Measurements from ENCODE around the gene EHBP1L1.

EHBP1L1 gene

DNA sequence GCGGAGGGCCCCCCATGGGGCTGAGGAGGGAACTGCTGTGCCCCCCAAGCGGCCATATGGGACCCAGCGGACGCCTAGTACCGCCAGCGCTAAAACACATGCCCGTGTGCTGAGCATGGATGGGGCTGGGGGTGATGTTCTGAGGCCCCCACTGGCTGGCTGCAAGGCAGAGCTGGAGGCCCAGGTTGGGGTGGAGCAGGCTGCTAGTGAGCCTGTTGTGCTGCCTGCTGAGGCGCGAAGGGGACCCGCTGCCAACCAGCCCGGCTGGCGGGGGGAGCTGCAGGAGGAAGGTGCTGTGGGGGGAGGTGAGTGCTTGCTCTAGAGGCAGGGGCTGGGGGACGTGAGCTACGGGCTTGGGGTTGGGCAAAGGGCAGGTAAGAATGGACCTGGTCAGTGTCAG, 42.9 kb downstream of the EHBP1L1 start:
- Histone ChIP-seq H3K27me3 (ENCODE audit: control insufficient read depth, insufficient read depth, low read length) (no peaks in the 10 kb centered on the region), H3K4me1 (ENCODE audit: control insufficient read depth, insufficient read depth, low read length) (no peaks in the 10 kb centered on the region), H3K9me3 (ENCODE audit: control insufficient read depth, insufficient read depth, low read length) (no peaks in the 10 kb centered on the region), H3K36me3 (ENCODE audit: control insufficient read depth, insufficient read depth, low read length) (peaks cover 46% of the 10 kb centered on the region), H3K9ac (ENCODE audit: low read depth, low read length) (no peak overlapping the region), H3K4me3 (ENCODE audit: low read depth, low read length) (no peak overlapping the region)

DNA sequence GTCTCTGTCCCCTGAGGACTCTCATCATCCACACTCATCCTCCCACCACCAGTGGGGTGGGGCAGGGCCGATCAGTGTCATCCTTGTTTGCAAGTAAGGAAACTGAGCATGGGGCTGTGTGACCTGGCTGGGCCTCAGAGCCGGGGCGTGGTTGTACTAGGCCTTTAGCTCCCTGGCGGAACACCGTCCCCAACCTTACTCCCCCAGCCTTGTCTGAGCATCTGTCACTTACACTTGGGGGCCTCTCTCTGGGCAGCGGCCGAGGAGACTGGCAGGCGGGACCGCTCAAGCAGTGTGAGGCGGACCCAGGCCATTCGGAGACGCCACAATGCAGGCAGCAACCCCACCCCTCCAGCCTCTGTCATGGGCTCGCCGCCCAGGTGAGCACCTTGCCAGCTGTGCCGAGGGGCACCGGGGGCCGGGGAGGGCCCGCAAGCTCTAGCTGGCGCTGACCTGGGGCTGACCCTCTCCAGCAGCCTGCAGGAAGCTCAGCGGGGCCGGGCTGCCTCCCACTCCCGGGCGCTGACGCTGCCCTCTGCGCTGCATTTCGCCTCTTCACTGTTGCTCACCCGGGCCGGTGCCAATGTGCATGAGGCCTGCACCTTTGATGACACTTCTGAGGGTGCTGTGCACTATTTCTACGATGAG, 43.6 kb downstream of the EHBP1L1 start:
- Histone ChIP-seq H3K36me3 (ENCODE audit: control insufficient read depth, insufficient read depth, low read length) (peaks cover 52% of the 10 kb centered on the region), H3K9ac (ENCODE audit: low read depth, low read length) (no peak overlapping the region)

DNA sequence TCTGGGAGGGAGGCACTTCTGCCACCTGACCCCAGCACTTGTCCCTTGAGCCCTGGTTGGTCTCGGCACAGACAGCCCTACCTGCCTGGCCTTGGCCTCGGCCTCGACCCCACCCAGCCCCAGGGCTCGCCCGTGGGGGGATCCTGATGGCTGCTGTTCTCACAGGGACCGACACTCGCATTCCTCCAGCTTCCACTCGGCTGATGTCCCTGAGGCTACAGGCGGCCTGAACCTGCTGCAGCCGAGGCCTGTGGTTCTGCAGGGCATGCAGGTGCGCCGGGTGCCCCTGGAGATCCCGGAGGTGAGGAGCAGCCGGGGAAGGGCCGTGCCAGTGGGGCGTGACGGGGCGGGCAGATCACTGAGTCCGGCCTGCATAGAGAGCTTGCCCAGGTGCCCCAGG, 44.8 kb downstream of the EHBP1L1 start:
- no peaks in the 10 kb centered on the region for H3K27me3 ChIP-seq (ENCODE audit: control insufficient read depth, insufficient read depth, low read length)
- no peak overlapping the region for H3K4me3 ChIP-seq (ENCODE audit: low read depth, low read length)
- no peaks in the 10 kb centered on the region for H3K9me3 ChIP-seq (ENCODE audit: control insufficient read depth, insufficient read depth, low read length)
- no peak overlapping the region for H3K9ac ChIP-seq (ENCODE audit: low read depth, low read length)
- H3K36me3 ChIP-seq (ENCODE audit: control insufficient read depth, insufficient read depth, low read length), result peaks cover 58% of the 10 kb centered on the region
- no peaks in the 10 kb centered on the region for H3K4me1 ChIP-seq (ENCODE audit: control insufficient read depth, insufficient read depth, low read length)

More for the DNA sequence above, 43.6 kb downstream of the EHBP1L1 start:
- Histone ChIP-seq H3K9me3 (ENCODE audit: control insufficient read depth, insufficient read depth, low read length) (no peaks in the 10 kb centered on the region), H3K27me3 (ENCODE audit: control insufficient read depth, insufficient read depth, low read length) (no peaks in the 10 kb centered on the region), H3K4me3 (ENCODE audit: low read depth, low read length) (no peak overlapping the region), H3K4me1 (ENCODE audit: control insufficient read depth, insufficient read depth, low read length) (no peaks in the 10 kb centered on the region)

DNA sequence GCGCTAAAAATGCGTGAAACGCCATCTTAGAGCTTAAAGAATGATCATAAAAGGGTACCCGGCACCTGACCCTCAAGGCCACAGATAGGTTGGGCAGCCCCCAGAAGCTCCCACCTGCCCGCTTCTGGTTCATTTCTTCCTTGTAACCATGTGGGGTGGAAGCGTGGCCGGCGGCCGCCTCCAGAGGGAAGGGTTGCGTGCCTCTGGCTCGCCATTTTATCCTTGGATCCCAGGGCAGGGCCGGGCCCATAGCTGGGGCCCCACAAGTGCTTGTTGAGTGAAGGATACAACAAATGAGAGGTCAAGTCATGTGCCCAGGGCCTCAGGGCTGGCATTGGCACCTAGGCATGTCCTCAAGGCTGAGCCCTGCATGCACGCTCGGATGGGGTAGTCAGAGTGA, 45.6 kb downstream of the EHBP1L1 start:
- H3K4me3 ChIP-seq (ENCODE audit: low read depth, low read length), result no peak overlapping the region
- H3K9ac ChIP-seq (ENCODE audit: low read depth, low read length), result no peak overlapping the region
- H3K27me3 ChIP-seq (ENCODE audit: control insufficient read depth, insufficient read depth, low read length), result no peaks in the 10 kb centered on the region
- H3K4me1 ChIP-seq (ENCODE audit: control insufficient read depth, insufficient read depth, low read length), result no peaks in the 10 kb centered on the region
- no peaks in the 10 kb centered on the region for H3K9me3 ChIP-seq (ENCODE audit: control insufficient read depth, insufficient read depth, low read length)
- peaks cover 66% of the 10 kb centered on the region for H3K36me3 ChIP-seq (ENCODE audit: control insufficient read depth, insufficient read depth, low read length)

- H3K36me3 ChIP-seq (ENCODE audit: control insufficient read depth, insufficient read depth, low read length), result peaks cover 72% of the 10 kb centered on the region
Measured at GRCh38 chr11:65622011-65622410, 46.2 kb downstream of the EHBP1L1 start.

GRCh38 chr11:65623177-65623576, 47.3 kb downstream of the EHBP1L1 start:
- no peak overlapping the region for H3K9ac ChIP-seq (ENCODE audit: low read depth, low read length)
- no peak overlapping the region for H3K4me3 ChIP-seq (ENCODE audit: low read depth, low read length)
- no peaks in the 10 kb centered on the region for H3K27me3 ChIP-seq (ENCODE audit: control insufficient read depth, insufficient read depth, low read length)
- no peaks in the 10 kb centered on the region for H3K9me3 ChIP-seq (ENCODE audit: control insufficient read depth, insufficient read depth, low read length)
- no peaks in the 10 kb centered on the region for H3K4me1 ChIP-seq (ENCODE audit: control insufficient read depth, insufficient read depth, low read length)
- H3K36me3 ChIP-seq (ENCODE audit: control insufficient read depth, insufficient read depth, low read length), result peaks cover 75% of the 10 kb centered on the region

More at GRCh38 chr11:65622011-65622410, 46.2 kb downstream of the EHBP1L1 start:
- H3K9ac ChIP-seq (ENCODE audit: low read depth, low read length), result no peak overlapping the region
- no peaks in the 10 kb centered on the region for H3K9me3 ChIP-seq (ENCODE audit: control insufficient read depth, insufficient read depth, low read length)
- H3K4me1 ChIP-seq (ENCODE audit: control insufficient read depth, insufficient read depth, low read length), result no peaks in the 10 kb centered on the region
- H3K27me3 ChIP-seq (ENCODE audit: control insufficient read depth, insufficient read depth, low read length), result no peaks in the 10 kb centered on the region
- H3K4me3 ChIP-seq (ENCODE audit: low read depth, low read length), result no peak overlapping the region

- no peaks in the 10 kb centered on the region for H3K9me3 ChIP-seq (ENCODE audit: control insufficient read depth, insufficient read depth, low read length)
- H3K36me3 ChIP-seq (ENCODE audit: control insufficient read depth, insufficient read depth, low read length), result peaks cover 73% of the 10 kb centered on the region
- H3K4me3 ChIP-seq (ENCODE audit: low read depth, low read length), result no peak overlapping the region
- H3K27me3 ChIP-seq (ENCODE audit: control insufficient read depth, insufficient read depth, low read length), result no peaks in the 10 kb centered on the region
- no peak overlapping the region for H3K9ac ChIP-seq (ENCODE audit: low read depth, low read length)
- H3K4me1 ChIP-seq (ENCODE audit: control insufficient read depth, insufficient read depth, low read length), result no peaks in the 10 kb centered on the region
Measured at GRCh38 chr11:65623852-65624616, 48.2 kb downstream of the EHBP1L1 start.

- Histone ChIP-seq H3K9ac (ENCODE audit: low read depth, low read length) (no peak overlapping the region), H3K36me3 (ENCODE audit: control insufficient read depth, insufficient read depth, low read length) (peaks cover 76% of the 10 kb centered on the region), H3K9me3 (ENCODE audit: control insufficient read depth, insufficient read depth, low read length) (no peaks in the 10 kb centered on the region)
Measured at GRCh38 chr11:65624931-65625627, 49.2 kb downstream of the EHBP1L1 start.

DNA sequence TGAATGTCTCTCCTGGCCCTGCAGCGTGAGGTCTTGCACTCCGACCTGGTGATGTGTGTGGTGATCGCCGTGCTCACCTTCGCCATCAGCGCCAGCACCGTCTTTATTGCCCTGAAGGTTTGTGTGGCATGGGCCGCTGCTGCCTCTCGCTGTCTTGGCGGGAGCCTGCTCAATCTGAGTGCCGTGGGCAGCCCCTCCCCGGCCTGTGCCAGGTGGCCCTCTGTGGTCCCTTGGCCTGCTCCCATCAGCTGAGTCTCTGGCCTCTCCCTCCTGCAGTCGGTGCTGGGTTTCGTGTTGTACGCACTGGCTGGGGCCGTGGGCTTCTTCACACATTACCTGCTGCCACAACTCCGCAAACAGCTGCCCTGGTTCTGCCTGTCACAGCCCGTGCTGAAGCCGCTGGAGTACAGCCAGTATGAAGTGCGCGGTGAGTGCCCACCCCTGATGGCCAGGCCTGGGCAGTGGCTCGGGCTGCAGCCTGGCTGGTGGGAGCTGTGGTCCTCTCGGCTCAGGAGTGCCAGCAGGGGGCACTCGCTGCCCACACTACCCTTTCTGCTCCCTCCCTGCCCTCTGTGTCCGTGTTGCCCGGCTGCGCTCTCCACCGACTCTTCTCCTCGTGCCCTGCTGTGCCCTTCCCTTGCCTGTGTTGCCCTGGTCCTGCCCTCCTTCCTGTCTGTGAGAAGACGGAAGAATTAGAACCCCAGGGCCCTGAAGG, 49.9 kb downstream of the EHBP1L1 start:
- no peaks in the 10 kb centered on the region for H3K27me3 ChIP-seq (ENCODE audit: control insufficient read depth, insufficient read depth, low read length)
- no peak overlapping the region for H3K4me3 ChIP-seq (ENCODE audit: low read depth, low read length)
- no peaks in the 10 kb centered on the region for H3K4me1 ChIP-seq (ENCODE audit: control insufficient read depth, insufficient read depth, low read length)
- H3K9ac ChIP-seq (ENCODE audit: low read depth, low read length), result no peak overlapping the region
- no peaks in the 10 kb centered on the region for H3K9me3 ChIP-seq (ENCODE audit: control insufficient read depth, insufficient read depth, low read length)
- H3K36me3 ChIP-seq (ENCODE audit: control insufficient read depth, insufficient read depth, low read length), result peaks cover 77% of the 10 kb centered on the region

More at GRCh38 chr11:65624931-65625627, 49.2 kb downstream of the EHBP1L1 start:
- no peaks in the 10 kb centered on the region for H3K4me1 ChIP-seq (ENCODE audit: control insufficient read depth, insufficient read depth, low read length)
- H3K27me3 ChIP-seq (ENCODE audit: control insufficient read depth, insufficient read depth, low read length), result no peaks in the 10 kb centered on the region
- no peak overlapping the region for H3K4me3 ChIP-seq (ENCODE audit: low read depth, low read length)

DNA sequence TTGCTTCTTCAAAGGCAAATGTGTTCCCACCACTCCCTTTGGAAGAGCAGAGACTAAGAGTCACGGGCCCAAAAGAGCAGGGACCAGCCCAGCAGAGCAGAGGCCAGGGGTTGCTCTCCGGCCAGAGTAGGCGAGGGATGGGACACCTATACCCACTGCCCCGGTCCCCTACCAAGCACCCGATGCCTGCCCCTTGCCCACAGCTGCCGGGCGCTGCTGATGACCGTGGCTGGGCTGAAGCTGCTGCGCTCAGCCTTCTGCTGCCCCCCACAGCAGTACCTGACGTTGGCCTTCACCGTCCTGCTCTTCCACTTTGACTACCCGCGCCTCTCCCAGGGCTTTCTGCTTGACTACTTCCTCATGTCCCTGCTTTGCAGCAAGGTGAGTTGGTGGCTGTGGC, 51.3 kb downstream of the EHBP1L1 start:
- H3K36me3 ChIP-seq (ENCODE audit: control insufficient read depth, insufficient read depth, low read length), result peaks cover 73% of the 10 kb centered on the region
- no peak overlapping the region for H3K9ac ChIP-seq (ENCODE audit: low read depth, low read length)

DNA sequence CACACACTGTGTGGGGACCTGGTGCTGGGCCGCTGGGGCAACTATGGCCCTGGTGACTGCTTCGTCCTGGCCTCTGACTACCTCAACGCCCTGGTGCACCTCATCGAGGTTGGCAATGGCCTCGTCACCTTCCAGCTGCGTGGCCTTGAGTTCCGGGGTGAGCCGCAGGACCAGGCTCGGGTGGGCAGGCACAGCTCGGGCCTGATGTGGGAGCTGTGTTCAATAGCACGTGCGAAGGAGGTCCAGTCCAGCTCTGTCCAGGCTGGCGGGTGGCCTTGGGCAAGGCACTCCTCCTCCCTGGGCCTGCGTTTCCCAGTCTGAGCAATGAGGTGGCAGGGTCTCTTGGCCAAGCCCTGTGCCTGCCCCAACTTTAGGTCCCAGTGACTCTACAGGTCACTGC, 53.7 kb downstream of the EHBP1L1 start:
- Histone ChIP-seq H3K36me3 (ENCODE audit: control insufficient read depth, insufficient read depth, low read length) (peaks cover 64% of the 10 kb centered on the region), H3K9me3 (ENCODE audit: control insufficient read depth, insufficient read depth, low read length) (no peaks in the 10 kb centered on the region), H3K9ac (ENCODE audit: low read depth, low read length) (no peak overlapping the region), H3K4me1 (ENCODE audit: control insufficient read depth, insufficient read depth, low read length) (no peaks in the 10 kb centered on the region), H3K27me3 (ENCODE audit: control insufficient read depth, insufficient read depth, low read length) (no peaks in the 10 kb centered on the region), H3K4me3 (ENCODE audit: low read depth, low read length) (no peak overlapping the region)

More for the DNA sequence above, 51.3 kb downstream of the EHBP1L1 start:
- Histone ChIP-seq H3K9me3 (ENCODE audit: control insufficient read depth, insufficient read depth, low read length) (no peaks in the 10 kb centered on the region), H3K27me3 (ENCODE audit: control insufficient read depth, insufficient read depth, low read length) (no peaks in the 10 kb centered on the region), H3K4me1 (ENCODE audit: control insufficient read depth, insufficient read depth, low read length) (no peaks in the 10 kb centered on the region), H3K4me3 (ENCODE audit: low read depth, low read length) (no peak overlapping the region)

Measured in iPS-15b (cell line).